ENCODE data around the gene CCDC85C.

The CCDC85C gene

DNA sequence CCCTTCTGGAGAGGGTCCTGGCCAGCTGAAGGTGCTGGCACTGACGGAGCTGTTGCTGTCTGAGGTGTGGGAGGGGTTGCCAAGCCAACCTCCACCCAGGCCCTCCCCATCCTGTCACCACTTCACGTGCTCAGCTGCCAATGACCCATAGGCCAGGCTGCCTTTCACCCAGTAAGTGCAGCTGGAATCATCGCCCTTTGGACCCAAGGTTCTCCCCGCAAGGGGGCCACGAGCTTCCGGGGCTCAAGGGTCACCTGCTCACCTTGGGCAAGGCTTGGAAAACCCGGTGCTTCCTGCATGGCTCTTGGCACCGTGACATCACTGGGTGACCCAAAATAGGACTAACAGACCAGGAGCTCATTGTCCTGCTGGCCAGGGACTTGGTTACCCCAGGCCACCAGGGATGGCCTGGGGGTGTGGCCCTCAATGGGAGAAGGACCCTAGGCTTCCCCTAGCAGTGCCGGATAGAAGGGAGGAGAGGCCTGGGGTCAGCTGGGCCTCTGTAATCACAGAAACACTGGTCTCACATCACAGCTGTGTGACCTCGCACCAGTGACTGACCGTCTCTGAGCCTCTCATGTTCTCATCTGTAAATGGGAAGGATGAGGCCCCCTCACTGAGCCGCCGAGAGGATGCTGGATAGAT lies 51.3 kb downstream of the CCDC85C start:
- no peak for DNase-seq

DNA sequence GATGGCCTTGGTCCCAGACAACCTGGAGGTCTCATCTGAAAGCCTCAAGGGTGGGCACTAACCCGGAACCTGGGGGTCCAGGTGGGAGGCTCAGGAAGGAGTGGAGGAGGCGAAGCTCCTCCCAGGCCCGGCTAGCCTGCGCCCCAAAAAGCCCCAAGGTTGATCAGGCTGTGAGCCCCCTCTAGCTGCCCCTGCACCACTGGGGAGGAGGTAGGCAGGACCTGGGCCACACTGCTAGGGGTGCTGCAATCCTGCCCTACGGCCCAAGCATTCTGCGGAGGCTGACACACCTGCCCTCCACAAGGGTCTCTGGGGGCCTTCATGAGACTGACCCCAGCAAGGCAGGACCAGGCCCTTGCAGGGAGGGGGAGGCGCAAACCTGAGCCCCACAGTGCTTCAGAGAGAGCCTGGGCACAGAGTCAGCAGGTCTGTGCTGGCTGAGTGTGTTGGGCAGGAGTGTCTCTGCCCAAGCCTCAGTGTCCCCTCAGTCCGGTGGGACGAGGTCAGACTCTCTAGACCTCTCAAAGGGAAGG lies 51.9 kb downstream of the CCDC85C start:
- DNase-seq: no peak

DNA sequence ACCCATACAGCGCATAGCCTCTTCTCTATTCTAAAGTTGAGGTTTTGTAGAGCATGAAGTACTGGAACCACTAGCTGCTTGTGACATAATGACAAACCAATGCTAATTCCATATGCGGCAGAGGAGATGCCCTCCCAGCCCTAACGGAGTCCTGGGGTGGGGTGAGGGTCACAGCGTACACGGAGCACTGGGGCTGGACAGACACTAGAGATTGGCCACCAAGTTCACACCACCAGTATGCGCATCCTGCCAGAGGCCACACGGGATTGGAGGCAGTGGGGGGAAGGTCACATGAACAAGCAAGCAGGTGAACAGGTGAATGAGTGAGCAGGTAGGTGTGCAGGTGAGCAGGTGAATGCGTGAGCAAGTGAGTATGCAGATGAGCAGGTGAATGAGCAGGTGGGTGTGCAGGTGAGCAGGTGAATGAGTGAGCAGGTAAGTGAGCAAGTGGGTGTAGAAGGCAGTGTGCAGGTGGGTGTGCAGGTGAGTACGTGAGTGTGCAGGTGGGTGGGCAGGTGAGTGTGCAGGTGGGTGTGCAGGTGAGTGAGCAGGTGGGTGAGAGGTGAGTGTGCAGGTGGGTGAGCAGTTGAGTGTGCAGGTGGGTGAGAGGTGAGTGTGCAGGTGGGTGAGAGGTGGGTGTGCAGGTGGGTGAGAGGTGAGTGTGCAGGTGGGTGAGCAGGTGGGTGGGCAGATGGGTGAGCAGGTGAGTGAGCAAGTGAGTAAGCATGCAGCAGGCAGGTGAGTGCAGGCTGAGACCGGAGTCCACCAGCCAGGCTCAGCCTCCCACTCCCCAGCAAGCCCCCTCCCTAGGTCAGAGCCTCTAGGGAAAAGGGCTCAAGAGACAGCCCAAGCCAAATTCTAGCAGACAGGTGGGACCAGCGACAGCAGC lies 52.7 kb downstream of the CCDC85C start:
- no peak for DNase-seq

DNA sequence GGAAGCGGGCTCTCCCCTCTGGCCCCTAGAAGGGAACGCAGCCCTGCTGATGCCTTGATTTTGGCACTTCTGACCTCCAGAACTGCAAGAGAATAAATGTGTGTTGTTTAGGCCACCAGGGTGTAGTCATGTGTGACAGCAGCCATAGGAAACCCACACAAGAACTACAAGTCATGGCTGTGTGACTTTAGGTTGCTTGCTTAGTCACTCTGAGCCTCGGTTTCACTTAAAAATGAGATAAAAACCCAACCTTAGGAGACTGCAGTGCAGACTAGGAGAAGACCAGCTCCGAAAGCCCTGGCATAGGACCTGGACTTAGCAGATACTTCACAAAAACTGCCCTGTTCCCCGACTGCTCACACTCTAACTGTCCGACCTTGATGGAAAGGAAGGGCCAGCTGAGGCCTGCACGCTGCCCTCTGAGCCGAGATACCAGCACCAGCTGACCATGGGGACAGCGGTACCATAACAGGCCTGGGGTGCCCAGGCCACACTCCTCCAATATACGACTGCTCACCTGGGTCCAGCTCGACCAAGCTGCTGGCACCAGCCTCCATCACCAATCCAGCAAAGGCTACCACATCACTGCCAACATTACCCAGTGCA lies 53.5 kb downstream of the CCDC85C start:
- DNase-seq: no peak

DNA sequence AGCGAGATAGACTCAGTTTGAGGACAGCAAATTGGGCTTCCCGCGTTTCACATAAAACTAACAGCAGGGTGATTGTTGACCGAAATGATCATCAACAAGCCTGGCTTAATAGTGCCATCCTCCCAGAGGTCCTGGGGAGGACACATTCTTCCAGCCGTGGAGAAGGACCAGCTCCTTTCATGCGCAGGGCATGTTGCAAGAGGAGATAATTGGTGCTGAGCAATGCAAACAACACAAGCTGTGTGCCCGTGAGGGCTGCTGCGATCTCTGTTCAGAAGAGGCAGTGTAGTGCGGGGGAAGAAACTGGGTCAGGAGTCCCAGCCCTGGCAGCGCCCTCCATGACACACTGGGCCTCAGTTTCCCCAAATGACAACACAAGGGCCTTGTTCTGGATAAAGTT lies 54.3 kb downstream of the CCDC85C start:
- DNase-seq: no peak

DNA sequence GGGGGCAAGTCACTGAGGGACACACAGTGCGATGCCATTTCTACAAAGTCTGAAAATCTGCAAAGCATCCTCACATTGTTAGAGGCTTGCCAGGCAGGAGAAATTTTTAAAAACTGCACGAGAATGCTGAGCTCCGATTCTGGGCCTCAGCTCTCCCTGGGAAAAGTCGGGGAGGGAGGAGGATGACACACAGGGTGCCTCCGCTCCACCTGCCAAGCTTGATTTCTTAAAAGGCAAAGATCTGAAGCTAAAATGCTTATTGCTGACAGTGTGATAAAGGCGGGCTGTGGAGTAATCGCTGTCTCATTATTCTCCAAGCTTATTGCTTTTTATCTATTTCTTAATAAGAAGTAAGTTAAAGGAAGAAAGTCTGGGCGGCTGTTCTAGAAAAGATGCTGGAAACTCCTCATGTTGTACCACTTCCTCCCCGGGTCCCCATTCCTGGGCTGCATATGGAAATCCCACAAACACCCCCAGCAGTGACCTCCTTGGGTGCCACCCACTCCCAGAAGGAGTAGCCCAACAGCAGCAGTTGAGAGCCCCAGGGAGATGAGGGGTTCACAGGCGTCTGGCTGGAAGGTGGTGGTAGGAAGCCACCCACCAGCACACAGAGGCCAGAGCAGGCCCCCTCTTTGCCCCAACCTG lies 55.0 kb downstream of the CCDC85C start:
- DNase-seq: no peak

DNA sequence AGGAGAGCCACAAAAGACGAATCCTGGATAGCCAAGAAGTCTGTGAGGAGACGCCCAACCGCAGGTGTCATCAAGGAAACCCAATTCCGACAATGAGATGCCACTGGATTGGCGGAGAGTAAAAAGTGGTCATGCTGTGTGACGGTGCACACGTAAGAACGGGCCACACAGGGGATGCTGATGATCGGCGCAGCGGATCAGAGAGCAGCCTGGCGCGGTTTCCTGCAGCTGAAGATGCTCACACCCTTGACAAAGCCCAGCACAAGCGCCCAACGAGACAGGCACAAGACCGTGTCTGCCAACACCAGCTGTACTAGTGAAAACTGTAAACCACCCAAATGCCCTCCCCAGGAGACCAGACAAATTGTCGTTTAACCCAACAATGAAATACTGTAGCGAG lies 55.8 kb downstream of the CCDC85C start:
- DNase-seq: no peak

DNA sequence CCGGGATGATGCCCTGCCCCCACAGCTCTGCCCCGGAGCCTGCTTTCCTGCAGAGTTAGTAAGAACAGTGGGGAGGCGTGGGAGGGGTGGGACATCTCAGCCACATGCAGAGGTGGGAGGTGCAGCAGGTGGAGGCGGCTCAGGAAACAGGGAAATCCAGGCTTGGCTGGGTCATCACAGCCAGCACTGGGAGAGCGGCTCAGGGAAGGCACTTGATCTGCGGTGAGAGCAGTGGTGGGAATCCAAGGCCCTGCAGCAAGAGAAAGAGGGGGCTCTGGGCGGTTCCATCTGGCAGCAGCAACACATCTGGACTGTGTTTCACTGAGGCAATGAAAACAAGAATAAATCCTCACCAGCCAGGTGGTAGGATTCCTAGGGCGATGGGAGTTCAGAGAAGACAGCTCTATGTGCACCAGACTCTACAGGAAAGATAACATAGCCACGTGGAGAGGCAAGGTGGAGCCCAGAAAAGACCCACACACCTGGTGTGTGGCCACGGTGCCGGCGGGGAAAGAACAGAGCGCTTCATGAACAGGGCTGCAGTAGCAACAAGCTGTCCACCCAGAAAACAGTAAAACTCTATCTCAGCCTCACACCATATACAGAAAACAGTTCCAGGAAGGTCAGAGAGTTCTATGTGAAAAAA lies 57.6 kb downstream of the CCDC85C start:
- DNase-seq: no peak

DNA sequence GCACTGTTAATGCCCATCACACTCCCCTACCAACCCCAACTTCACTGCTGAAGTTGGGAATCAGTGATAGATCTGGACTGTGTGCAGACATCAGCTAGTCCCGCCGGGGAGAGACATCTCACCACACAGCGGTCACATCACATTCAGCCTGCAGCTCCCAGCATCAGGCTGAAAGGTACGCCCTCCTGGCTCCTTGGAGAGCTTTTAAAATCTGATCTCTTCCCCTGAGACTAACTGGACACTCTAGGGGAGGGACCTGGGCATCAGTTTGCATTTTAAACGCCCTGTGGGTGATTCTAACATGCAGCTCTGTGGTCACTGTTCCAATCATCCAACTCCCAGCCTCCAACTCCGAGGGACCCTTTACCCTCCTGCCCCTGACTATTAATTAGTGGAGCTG lies 58.4 kb downstream of the CCDC85C start:
- DNase-seq: no peak

DNA sequence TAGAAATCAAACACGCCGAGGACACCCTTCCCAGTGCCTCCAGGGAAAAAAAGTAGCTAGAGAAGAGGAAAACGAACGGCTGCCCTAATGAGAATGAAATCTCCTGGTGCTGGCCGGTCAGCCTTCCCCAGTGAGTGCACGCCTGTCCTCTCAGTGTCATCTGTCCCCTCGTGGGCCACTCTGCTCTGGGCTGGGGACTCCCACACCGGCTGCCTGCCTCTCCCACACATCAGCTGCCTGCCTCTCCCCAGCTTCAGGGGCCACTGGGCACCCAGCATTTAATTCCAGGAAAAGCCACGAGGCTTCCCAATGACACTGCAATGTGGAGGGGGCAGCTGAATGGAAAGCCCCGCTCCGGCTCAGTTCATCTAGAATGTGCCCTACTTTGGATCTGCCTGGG lies 59.0 kb downstream of the CCDC85C start:
- DNase-seq: no peak

DNA sequence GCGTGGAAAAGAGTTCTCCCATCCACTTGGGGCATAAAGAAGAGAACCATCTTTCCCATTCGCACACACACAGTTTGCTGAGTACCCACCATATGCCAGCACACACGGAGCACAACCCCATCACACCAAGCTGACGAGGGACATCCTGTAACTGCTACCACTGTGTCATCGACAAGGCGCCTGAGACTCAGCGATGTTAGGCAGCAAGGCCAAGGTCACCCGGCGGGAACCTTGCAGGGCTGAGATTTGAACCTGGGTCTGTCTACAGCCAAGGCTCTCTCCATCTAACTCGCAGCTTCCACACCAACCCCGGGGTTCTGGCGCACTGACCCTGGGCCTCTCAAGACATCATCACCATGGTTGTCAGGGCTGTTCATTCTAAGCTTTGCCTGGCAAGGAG lies 60.0 kb downstream of the CCDC85C start:
- DNase-seq: no peak

DNA sequence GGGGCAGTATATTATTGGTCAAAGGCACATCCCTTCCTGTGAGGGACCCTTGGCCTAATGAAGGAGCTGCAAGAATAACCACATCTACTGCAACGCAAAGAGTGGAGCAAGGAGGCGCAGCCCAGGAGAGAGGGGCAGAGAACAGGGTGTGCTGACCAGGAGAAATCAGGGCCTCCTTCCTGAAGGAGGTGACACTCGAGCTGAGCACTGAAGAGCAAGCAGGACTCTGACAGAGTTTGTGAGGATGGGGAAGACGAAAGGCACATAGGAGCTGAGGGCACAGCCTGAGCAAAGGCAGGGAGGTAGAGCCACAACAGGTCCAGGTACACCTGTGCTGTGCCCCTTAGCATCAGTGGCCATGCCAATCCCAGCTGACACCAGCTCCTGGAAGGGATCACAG lies 60.6 kb downstream of the CCDC85C start:
- DNase-seq: no peak

DNA sequence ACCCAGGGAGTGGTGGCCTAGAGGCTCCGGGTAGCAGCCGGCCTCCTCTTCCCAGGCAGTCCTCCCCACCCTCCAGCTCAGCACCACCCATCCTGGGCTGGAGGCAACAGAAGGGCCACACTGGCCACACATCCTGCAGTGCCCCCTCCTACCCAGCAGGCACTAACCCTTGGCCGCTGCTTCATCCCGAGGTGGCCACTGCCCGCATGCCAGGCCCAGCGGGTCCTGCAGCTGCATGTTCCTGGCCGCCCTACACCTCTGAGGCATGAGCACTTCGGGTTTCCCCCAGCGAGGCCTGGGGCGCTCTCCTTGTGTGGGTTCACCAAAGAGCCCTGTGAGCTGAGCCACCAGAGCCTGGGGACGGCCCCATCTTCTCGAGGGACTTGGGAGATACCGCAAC lies 61.4 kb downstream of the CCDC85C start:
- no peak for DNase-seq

DNA sequence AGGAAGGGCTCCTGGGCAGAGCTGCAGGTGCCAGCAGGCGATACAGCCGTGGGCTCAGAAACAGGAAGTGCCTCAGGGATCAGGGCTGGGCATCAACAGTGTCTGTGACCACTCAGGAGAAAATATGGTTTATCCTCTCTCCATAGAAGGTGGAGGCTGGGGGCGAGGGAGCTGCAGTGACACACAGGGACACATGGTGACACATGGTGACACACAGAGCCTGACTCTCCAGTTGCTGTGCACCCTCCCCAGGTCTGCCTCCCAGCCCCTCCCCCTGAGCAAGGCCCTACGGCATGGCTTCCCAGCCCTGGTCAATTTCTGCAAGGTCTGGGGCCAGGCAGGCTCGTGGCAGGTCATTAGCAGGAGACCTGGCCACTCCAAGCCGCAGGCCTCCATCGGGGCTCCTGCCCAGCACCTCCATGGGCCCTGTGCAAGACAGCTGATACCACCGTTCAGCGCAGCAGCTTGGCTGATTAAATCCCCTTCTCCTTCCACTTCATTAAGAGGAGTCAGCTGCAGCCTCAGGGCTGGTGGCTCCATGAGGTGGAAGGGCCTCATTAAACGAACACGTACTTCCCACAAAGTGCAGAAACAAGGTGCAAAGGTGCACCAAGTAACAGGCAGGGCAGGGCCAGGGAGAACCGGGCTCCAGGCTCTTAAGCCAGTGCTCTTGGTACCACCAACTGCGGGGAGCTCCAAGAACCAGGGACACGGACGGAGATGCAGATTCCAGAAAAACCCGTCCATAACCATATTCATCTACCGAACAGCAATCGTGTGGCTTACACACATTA lies 62.1 kb downstream of the CCDC85C start:
- no peak for DNase-seq

DNA sequence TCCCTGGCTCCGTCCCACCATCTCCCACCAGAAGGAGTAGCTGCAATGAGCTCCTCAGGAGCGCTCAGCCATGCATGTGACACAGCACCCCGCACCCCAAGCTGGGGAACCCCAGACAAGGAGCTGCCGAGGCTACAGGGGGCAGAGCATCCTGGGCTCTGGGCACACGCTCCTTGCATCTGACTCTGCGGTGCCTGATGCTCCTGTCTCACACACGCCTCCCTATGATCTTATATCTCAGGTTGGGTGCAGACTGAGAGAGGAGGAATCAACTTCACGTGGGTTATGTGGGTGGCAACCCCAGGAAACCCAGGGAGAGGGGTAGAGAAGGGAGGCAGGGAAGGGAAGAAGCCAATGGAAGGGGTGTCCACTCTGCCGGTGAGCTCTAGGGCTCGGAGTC lies 62.8 kb downstream of the CCDC85C start:
- DNase-seq: no peak

DNA sequence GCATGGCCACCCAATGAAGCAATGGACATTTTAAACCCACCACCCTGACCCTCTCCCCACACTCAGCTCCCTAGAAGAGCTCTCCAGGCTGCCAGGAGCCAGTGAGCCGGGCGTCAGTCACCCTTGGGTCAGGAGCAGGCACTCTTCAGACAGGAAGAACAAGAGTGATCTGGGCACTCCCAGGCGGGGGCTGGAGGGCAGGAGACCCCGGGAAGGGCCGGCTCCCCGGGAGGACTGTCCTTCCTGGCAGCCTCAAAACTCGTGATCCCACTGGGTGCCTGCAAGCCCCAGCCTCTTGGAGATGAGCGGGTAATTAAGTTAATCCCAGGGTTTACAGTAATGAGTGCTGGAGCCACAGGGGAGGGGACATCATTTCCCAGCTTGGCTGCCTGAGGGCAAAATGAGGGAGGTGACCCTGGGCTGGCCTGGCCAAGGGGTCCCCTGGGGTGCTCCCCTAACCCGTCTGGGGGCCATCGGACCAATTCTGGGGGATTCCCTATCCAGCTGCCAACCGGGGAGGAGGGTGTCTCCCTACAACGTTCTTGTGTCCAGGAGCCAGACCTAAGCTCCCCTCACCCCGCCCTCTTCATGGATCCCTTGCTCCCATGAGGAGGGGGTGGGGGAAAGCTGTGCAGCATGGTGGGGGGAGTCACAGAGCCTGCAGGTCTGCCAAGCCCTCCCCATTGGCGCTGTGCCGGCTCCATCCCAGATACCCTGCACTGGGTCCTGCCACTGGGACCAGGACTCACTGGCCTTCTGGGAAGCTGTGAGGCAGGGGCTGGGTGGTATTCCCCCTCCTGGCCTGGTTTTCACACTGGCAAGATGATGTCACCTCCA lies 63.6 kb downstream of the CCDC85C start:
- no peak for DNase-seq

DNA sequence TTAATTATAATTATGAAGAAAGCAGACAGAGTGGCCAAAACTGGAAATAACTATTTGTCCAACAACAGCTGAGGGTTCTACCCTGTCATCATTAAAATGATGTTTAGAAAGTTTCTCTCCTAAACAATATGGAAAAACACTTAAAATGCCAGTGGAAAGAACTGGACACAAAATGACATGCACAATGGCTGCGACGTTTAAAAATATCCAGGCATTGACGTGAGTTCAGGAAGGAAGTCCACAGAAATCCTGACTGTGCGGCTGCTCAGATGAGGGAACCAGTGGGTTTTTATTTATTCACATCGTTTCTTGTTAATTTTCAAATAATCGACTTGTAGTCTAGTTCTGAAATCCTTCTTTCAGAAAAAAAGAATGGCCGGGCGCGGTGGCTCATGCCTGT lies 64.5 kb downstream of the CCDC85C start:
- DNase-seq: no peak

DNA sequence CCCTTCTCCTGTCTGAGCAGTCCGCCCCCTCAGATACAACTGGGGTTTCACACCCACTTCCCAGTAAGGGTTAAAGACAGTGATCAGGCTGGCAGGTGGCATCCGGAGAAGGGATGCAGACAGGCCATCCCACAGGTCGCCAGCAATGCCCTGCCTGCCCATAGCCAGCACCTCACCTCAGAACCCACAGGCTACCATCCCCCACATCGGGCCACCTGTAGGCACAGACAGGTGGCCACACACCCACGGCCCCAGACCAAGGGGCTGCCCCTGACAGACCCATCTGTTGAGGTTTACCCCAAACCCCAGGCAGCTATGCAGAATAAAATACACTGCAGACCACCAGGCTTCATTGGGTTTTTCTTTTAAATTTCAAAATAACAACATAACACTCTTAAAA lies 65.3 kb downstream of the CCDC85C start:
- no peak for DNase-seq

DNA sequence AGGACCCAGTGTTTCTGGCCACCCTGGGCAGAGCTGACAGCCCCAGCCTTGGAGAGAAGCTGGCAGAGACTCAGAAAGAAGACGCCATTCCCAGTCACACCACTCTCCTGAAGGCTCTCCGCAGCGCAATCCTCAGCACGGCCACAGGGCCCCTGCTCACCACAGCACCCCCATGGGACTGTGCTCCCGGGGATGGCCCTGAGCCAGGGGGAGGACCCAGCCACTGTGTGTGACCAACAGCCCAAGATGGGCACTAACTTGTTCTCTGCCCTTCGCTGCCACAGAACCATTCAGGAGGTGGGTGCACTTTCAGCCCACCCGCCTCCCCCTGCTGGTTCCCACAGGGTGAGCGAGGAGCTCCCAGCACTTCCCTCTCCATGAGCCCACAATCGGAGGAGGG lies 65.7 kb downstream of the CCDC85C start:
- no peak for DNase-seq

DNA sequence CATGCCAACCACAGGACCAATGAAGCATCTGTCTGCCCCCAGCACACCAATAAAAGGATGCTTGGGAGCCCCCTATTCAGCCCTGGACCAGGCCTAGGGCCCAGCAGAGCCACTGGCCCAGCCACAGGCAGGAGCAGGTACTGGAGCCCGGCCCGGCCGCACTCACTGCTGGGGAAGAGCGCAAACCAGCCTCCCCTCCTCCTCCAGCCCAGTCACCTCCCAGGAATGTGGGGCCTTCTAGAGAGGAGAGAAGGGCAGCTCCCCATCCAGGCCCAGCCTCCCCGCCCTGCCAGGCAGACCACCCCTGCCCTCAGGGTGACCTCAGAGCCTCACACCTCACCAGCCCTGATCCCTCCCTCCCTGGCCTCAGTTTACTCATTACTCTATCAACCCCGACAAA lies 66.6 kb downstream of the CCDC85C start:
- DNase-seq: no peak
